Trophoblast cell (in vitro differentiated cells and primary cell): ENCODE measurements around the gene MAP7D3.

Experiments
- DNase-seq, 2 donors: peaks; one replicate each; pipeline ENCODE4 v3.0.0-alpha.2; 2016
- H2AFZ ChIP-seq: 2 replicates; pipeline ENCODE4 v1.6.1; 2013; ENCODE audit warnings: low read length, moderate library complexity, mild to moderate bottlenecking; ENCODE audit not compliant: insufficient read depth, poor library complexity
- H2AK5ac ChIP-seq: 2 replicates; pipeline ENCODE4 v1.6.1; 2013; ENCODE audit warnings: mild to moderate bottlenecking, low read length
- H2BK120ac ChIP-seq: 2 replicates; pipeline ENCODE4 v1.6.1; 2013; ENCODE audit warnings: low read length, mild to moderate bottlenecking, moderate library complexity; ENCODE audit not compliant: insufficient read depth, poor library complexity
- H2BK12ac ChIP-seq: 2 replicates; pipeline ENCODE4 v1.6.1; 2013; ENCODE audit warnings: mild to moderate bottlenecking, low read length, moderate library complexity
- H2BK5ac ChIP-seq: 2 replicates; pipeline ENCODE4 v1.6.1; 2013; ENCODE audit warnings: low read length, low read depth, moderate library complexity, mild to moderate bottlenecking; ENCODE audit not compliant: poor library complexity
- H3K14ac ChIP-seq: 2 replicates; pipeline ENCODE4 v1.6.1; 2013; ENCODE audit warnings: mild to moderate bottlenecking, low read length
- H3K18ac ChIP-seq: 2 replicates; pipeline ENCODE4 v1.6.1; 2013; ENCODE audit warnings: mild to moderate bottlenecking, low read length
- H3K23ac ChIP-seq: 2 replicates; pipeline ENCODE4 v1.6.1; 2013; ENCODE audit warnings: low read length
- H3K27ac ChIP-seq: 2 replicates; pipeline ENCODE4 v1.5.1; 2013; ENCODE audit warnings: low read depth, mild to moderate bottlenecking, inconsistent platforms, low read length, moderate library complexity
- H3K27me3 ChIP-seq: 2 replicates; pipeline ENCODE4 v1.6.1; 2013; ENCODE audit warnings: inconsistent platforms, mild to moderate bottlenecking, low read length, moderate library complexity; ENCODE audit not compliant: insufficient read depth
- H3K36me3 ChIP-seq, 2 experiments: 1 replicate in 1 of 2; 2 replicates in 1 of 2; pipeline ENCODE4 v1.6.1; 2013; ENCODE audit warnings: low read length in 2 of 2, mild to moderate bottlenecking in 2 of 2, moderate library complexity in 1 of 2; ENCODE audit not compliant: insufficient read depth in 2 of 2, control insufficient read depth in 1 of 2
- H3K4ac ChIP-seq: 2 replicates; pipeline ENCODE4 v1.6.1; 2013; ENCODE audit warnings: low read depth, mild to moderate bottlenecking, low read length, moderate library complexity
- H3K4me1 ChIP-seq, 2 experiments: 1 replicate in 1 of 2; 2 replicates in 1 of 2; pipeline ENCODE4 v1.6.1; 2013; ENCODE audit warnings: low read length in 2 of 2, mild to moderate bottlenecking in 2 of 2, moderate library complexity in 1 of 2; ENCODE audit not compliant: insufficient read depth in 2 of 2, control insufficient read depth in 1 of 2
- H3K4me2 ChIP-seq: 2 replicates; pipeline ENCODE4 v1.6.1; 2013; ENCODE audit warnings: inconsistent platforms, mild to moderate bottlenecking, low read length, moderate library complexity
- H3K4me3 ChIP-seq: 2 replicates; pipeline ENCODE4 v1.5.1; 2013; ENCODE audit warnings: mild to moderate bottlenecking, low read depth, low read length, inconsistent platforms
- H3K79me1 ChIP-seq: one replicate; pipeline ENCODE4 v1.6.1; 2013; ENCODE audit warnings: low read length
- H3K79me2 ChIP-seq: 2 replicates; pipeline ENCODE4 v1.6.1; 2013; ENCODE audit warnings: low read length, mild to moderate bottlenecking; ENCODE audit not compliant: control insufficient read depth, insufficient read depth, poor library complexity
- H3K9ac ChIP-seq: 2 replicates; pipeline ENCODE4 v1.6.1; 2013; ENCODE audit warnings: mild to moderate bottlenecking, low read length
- H3K9me3 ChIP-seq: 2 replicates; pipeline ENCODE4 v1.6.1; 2013; ENCODE audit warnings: low read depth, mild to moderate bottlenecking, control low read depth, inconsistent platforms, low read length; ENCODE audit not compliant: insufficient read depth
- H4K12ac ChIP-seq: 2 replicates; pipeline ENCODE4 v1.6.1; 2013; ENCODE audit warnings: low read depth, mild to moderate bottlenecking, low read length, moderate library complexity
- H4K8ac ChIP-seq: 2 replicates; pipeline ENCODE4 v1.6.1; 2013; ENCODE audit warnings: low read depth, mild to moderate bottlenecking, low read length, moderate library complexity
- H4K91ac ChIP-seq: one replicate; pipeline ENCODE4 v1.6.1; 2013; ENCODE audit warnings: low read depth, mild to moderate bottlenecking, low read length, moderate library complexity
- WGBS: extraction: QIAGEN DNeasy Blood & Tissue Kit; methylation state at CpG from one replicate; pipeline ENCODE4 v1.1.7; 2013; ENCODE audit warnings: missing lambda C conversion rate; ENCODE audit not compliant: insufficient read length, insufficient coverage; ENCODE audit errors: extremely low coverage; 5-methylcytosine and 5-hydroxymethylcytosine counted together

MAP7D3 gene

GRCh38 chrX:136200466-136200865 lies 50.7 kb downstream of the MAP7D3 start:
- H3K4me1 ChIP-seq, result no peaks in the 10 kb centered on the region
- H3K27me3 ChIP-seq, result no peaks in the 10 kb centered on the region
- no peak overlapping the region for H3K4me2 ChIP-seq
- H4K91ac ChIP-seq, result no peak overlapping the region
- no peak overlapping the region for H2BK120ac ChIP-seq
- H3K23ac ChIP-seq, result no peak overlapping the region
- WGBS, result no CpG with 5 or more reads among the region's 2 CpGs
- no peak overlapping the region for H4K8ac ChIP-seq
- no peak overlapping the region for H3K4me3 ChIP-seq
- no peaks in the 10 kb centered on the region for H3K79me1 ChIP-seq
- no peak overlapping the region for H3K27ac ChIP-seq
- DNase-seq, result no peak
- H4K12ac ChIP-seq, result no peak overlapping the region
- no peak overlapping the region for H2AK5ac ChIP-seq
- H3K9ac ChIP-seq, result no peak overlapping the region
- H3K4ac ChIP-seq, result no peak overlapping the region
- no peak overlapping the region for H2BK12ac ChIP-seq
- no peaks in the 10 kb centered on the region for H3K36me3 ChIP-seq
- H3K18ac ChIP-seq, result no peak overlapping the region
- H2AFZ ChIP-seq, result no peak overlapping the region
- no peaks in the 10 kb centered on the region for H3K79me2 ChIP-seq
- no peak overlapping the region for H3K14ac ChIP-seq
- no peaks in the 10 kb centered on the region for H3K9me3 ChIP-seq
- no peak overlapping the region for H2BK5ac ChIP-seq

- Histone ChIP-seq H3K4ac (no peak overlapping the region), H3K9me3 (no peaks in the 10 kb centered on the region), H3K27me3 (no peaks in the 10 kb centered on the region), H2AK5ac (no peak overlapping the region), H4K8ac (no peak overlapping the region), H3K4me3 (no peak overlapping the region), H3K79me1 (no peaks in the 10 kb centered on the region), H3K4me1 (no peaks in the 10 kb centered on the region), H3K27ac (no peak overlapping the region), H2BK5ac (no peak overlapping the region), H3K9ac (no peak overlapping the region), H3K23ac (no peak overlapping the region), H4K91ac (no peak overlapping the region), H3K14ac (no peak overlapping the region), H2AFZ (no peak overlapping the region), H3K36me3 (no peaks in the 10 kb centered on the region), H3K79me2 (no peaks in the 10 kb centered on the region), H2BK120ac (no peak overlapping the region), H2BK12ac (no peak overlapping the region), H4K12ac (no peak overlapping the region), H3K4me2 (no peak overlapping the region), H3K18ac (no peak overlapping the region)
- WGBS, result no CpG with 5 or more reads among the region's 4 CpGs
- peak; percentile 67 to 73 for DNase-seq
These were observed 51.8 kb downstream of the MAP7D3 start for GRCh38 chrX:136199365-136199764.

- Histone ChIP-seq H3K4me3 (no peak overlapping the region), H2AFZ (no peak overlapping the region), H3K27ac (no peak overlapping the region), H2BK12ac (no peak overlapping the region), H2BK5ac (no peak overlapping the region), H3K14ac (no peak overlapping the region), H4K12ac (no peak overlapping the region), H4K8ac (no peak overlapping the region), H3K23ac (no peak overlapping the region), H3K18ac (no peak overlapping the region), H2BK120ac (no peak overlapping the region), H3K9me3 (no peaks in the 10 kb centered on the region), H3K4ac (no peak overlapping the region), H2AK5ac (no peak overlapping the region), H3K4me2 (no peak overlapping the region), H3K9ac (no peak overlapping the region), H4K91ac (no peak overlapping the region), H3K79me1 (no peaks in the 10 kb centered on the region), H3K27me3 (no peaks in the 10 kb centered on the region), H3K36me3 (no peaks in the 10 kb centered on the region), H3K79me2 (no peaks in the 10 kb centered on the region), H3K4me1 (no peaks in the 10 kb centered on the region)
- DNase-seq, result no peak
- no CpG with 5 or more reads among the region's 6 CpGs for WGBS
These were observed 52.4 kb downstream of the MAP7D3 start for GRCh38 chrX:136198678-136199243.

DNA sequence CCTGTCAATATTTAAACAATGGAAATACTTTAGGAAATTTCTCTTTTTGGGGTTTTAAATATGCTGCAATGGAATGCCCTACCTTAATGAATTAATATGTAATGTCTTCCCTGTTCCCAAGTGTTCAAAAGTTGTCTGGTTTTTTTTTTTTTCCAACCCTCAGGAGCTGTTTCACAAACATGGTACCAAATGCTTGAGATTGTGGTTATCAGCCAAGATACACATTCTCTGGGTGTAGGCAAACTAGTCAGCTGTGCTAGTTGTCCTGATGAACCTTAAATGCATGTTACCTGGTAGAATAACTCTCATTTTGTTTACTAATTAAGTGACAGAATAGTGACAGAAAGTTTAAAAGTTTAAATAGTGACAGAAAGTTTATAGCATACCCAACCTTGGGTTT lies 53.2 kb downstream of the MAP7D3 start:
- Histone ChIP-seq H3K79me1 (no peaks in the 10 kb centered on the region), H2AK5ac (no peak overlapping the region), H3K27me3 (no peaks in the 10 kb centered on the region), H4K8ac (no peak overlapping the region), H3K9ac (no peak overlapping the region), H3K4me2 (no peak overlapping the region), H3K27ac (no peak overlapping the region), H3K9me3 (no peaks in the 10 kb centered on the region), H3K36me3 (no peaks in the 10 kb centered on the region), H3K18ac (no peak overlapping the region), H2BK5ac (no peak overlapping the region), H2BK12ac (no peak overlapping the region), H2AFZ (no peak overlapping the region), H2BK120ac (no peak overlapping the region), H3K4ac (no peak overlapping the region), H3K4me1 (no peaks in the 10 kb centered on the region), H4K91ac (no peak overlapping the region), H3K14ac (no peak overlapping the region), H3K79me2 (no peaks in the 10 kb centered on the region), H4K12ac (no peak overlapping the region), H3K23ac (no peak overlapping the region), H3K4me3 (no peak overlapping the region)
- DNase-seq, result no peak
